Measurements from ENCODE around the gene GGT1. TPM values are rescaled to one million over a fixed set of nuclear protein-coding genes. Genes with fewer than 3 reads are reported as not detected.
A peak's percentile ranks its signal among the peaks of the same experiment; 100 is the strongest.
"Not testable (repeated sequence)": the region's sequence is repeated elsewhere in the genome, so short reads cannot be mapped to it uniquely, and the experiment has no call there.

Gene GGT1
- total and polyA plus RNA-seq, 4 donors, result 31.8 to 162 (median 52.9) TPM

- no peaks in the 10 kb centered on the region for H3K9me3 ChIP-seq (ENCODE audit: control insufficient read depth in 4 of 4, insufficient read depth in 3 of 4, low read length in 3 of 4)
- peak in 2 of 3 donors; percentile 48 to 52 for DNase-seq
- TF ChIP-seq, protein P1, sequence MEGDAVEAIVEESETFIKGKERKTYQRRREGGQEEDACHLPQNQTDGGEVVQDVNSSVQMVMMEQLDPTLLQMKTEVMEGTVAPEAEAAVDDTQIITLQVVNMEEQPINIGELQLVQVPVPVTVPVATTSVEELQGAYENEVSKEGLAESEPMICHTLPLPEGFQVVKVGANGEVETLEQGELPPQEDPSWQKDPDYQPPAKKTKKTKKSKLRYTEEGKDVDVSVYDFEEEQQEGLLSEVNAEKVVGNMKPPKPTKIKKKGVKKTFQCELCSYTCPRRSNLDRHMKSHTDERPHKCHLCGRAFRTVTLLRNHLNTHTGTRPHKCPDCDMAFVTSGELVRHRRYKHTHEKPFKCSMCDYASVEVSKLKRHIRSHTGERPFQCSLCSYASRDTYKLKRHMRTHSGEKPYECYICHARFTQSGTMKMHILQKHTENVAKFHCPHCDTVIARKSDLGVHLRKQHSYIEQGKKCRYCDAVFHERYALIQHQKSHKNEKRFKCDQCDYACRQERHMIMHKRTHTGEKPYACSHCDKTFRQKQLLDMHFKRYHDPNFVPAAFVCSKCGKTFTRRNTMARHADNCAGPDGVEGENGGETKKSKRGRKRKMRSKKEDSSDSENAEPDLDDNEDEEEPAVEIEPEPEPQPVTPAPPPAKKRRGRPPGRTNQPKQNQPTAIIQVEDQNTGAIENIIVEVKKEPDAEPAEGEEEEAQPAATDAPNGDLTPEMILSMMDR (IDR thresholded peaks at IDR 0.05; ENCODE audit: control extremely low read depth, extremely low read depth), result no peak
- H3K4me1 ChIP-seq (ENCODE audit: control insufficient read depth in 5 of 5, insufficient read depth in 5 of 5, low read length in 5 of 5), result peaks cover 0 to 10% (median 0%) of the 10 kb centered on the region in 5 donors
- ATAC-seq (ENCODE audit: insufficient read depth, low FRiP score), result peak; percentile 53
- H3K27ac ChIP-seq (ENCODE audit: low read depth in 1 of 2, low read length in 1 of 2), result peak overlapping the region in 1 of 2 donors; percentile 69
- WGBS, 2 donors, result 61 to 69% methylated on average over 9 to 12 of the region's 12 CpGs
- no peak overlapping the region for H3K9ac ChIP-seq (ENCODE audit: insufficient read depth in 1 of 2, low read length in 2 of 2)
- no peaks in the 10 kb centered on the region for H3K36me3 ChIP-seq (ENCODE audit: control insufficient read depth in 4 of 4, insufficient read depth in 4 of 4, low read length in 4 of 4)
- no peak overlapping the region for H3K4me3 ChIP-seq
- no peaks in the 10 kb centered on the region for H3K27me3 ChIP-seq (ENCODE audit: control insufficient read depth in 3 of 3, insufficient read depth in 3 of 3, low read length in 2 of 3)
Measured at GRCh38 chr22:24601217-24602104, 1.5 kb upstream of the GGT1 start.

DNA sequence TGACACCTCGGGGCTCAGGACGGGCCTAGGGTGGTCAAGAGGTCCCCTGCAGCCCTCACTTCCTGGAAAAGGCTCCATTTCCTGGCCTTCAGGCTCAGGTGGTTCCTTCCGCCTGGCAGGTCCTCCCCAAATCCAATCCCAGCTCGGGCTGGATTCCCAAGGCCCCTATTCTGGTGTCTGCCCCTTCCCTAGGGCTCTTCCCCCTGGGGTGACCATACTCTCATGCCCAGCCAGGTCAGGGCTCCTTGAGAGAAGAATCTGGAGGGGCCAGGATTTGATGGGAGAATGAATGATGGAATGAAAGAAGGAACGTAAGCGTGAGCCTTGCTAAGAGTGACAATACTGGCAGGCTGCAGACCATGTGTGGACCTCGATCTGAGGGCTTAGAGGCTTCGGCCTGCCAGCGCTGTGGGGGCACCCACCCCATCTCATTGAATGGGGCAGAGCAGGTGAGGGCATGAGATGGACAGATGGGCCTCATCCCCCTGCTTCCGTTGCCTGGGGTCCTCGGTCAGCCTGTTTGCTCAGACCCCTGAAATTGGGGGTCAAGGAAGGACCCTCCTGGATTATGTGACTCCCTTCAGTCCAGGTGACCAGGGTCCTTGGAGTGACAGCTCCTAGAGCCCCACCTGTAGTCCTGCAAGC is 766 bp upstream of the GGT1 start:
- not testable (repeated sequence) for H3K9me3 ChIP-seq (ENCODE audit: control insufficient read depth in 4 of 4, insufficient read depth in 3 of 4, low read length in 3 of 4); DNase-seq; H3K4me3 ChIP-seq; H3K27me3 ChIP-seq (ENCODE audit: control insufficient read depth in 3 of 3, insufficient read depth in 3 of 3, low read length in 2 of 3); H3K36me3 ChIP-seq (ENCODE audit: control insufficient read depth in 4 of 4, insufficient read depth in 4 of 4, low read length in 4 of 4); ATAC-seq (ENCODE audit: insufficient read depth, low FRiP score); H3K9ac ChIP-seq (ENCODE audit: insufficient read depth in 1 of 2, low read length in 2 of 2)
- H3K27ac ChIP-seq (ENCODE audit: low read depth in 1 of 2, low read length in 1 of 2), result peak overlapping the region in 1 of 2 donors; percentile 69
- H3K4me1 ChIP-seq (ENCODE audit: control insufficient read depth in 5 of 5, insufficient read depth in 5 of 5, low read length in 5 of 5), result peaks cover 0 to 10% (median 0%) of the 10 kb centered on the region in 5 donors
- 86 to 90% methylated on average over 11 of the region's 11 CpGs for WGBS, 2 donors

GRCh38 chr22:24603770-24604629 is 1.0 kb downstream of the GGT1 start:
- 15 to 26% methylated on average over 18 of the region's 18 CpGs for WGBS, 2 donors
- H3K4me1 ChIP-seq (ENCODE audit: control insufficient read depth in 5 of 5, insufficient read depth in 5 of 5, low read length in 5 of 5), result peaks cover 0 to 10% (median 0%) of the 10 kb centered on the region in 5 donors
- not testable (repeated sequence) for H3K27me3 ChIP-seq (ENCODE audit: control insufficient read depth in 3 of 3, insufficient read depth in 3 of 3, low read length in 2 of 3); H3K27ac ChIP-seq (ENCODE audit: low read depth in 1 of 2, low read length in 1 of 2); H3K9me3 ChIP-seq (ENCODE audit: control insufficient read depth in 4 of 4, insufficient read depth in 3 of 4, low read length in 3 of 4); H3K9ac ChIP-seq (ENCODE audit: insufficient read depth in 1 of 2, low read length in 2 of 2); H3K36me3 ChIP-seq (ENCODE audit: control insufficient read depth in 4 of 4, insufficient read depth in 4 of 4, low read length in 4 of 4); DNase-seq; H3K4me3 ChIP-seq
- peak; percentile 29 for ATAC-seq (ENCODE audit: insufficient read depth, low FRiP score)

- not testable (repeated sequence) for H3K9ac ChIP-seq (ENCODE audit: insufficient read depth in 1 of 2, low read length in 2 of 2); H3K27ac ChIP-seq (ENCODE audit: low read depth in 1 of 2, low read length in 1 of 2); H3K4me1 ChIP-seq (ENCODE audit: control insufficient read depth in 5 of 5, insufficient read depth in 5 of 5, low read length in 5 of 5); H3K27me3 ChIP-seq (ENCODE audit: control insufficient read depth in 3 of 3, insufficient read depth in 3 of 3, low read length in 2 of 3); H3K36me3 ChIP-seq (ENCODE audit: control insufficient read depth in 4 of 4, insufficient read depth in 4 of 4, low read length in 4 of 4); H3K4me3 ChIP-seq; ATAC-seq (ENCODE audit: insufficient read depth, low FRiP score); H3K9me3 ChIP-seq (ENCODE audit: control insufficient read depth in 4 of 4, insufficient read depth in 3 of 4, low read length in 3 of 4); DNase-seq
- WGBS, 2 donors, result 66 to 79% methylated on average over 2 of the region's 2 CpGs
Measured at GRCh38 chr22:24606340-24606739, 3.3 kb downstream of the GGT1 start.

- 54 to 62% methylated on average over 17 to 18 of the region's 18 CpGs for WGBS, 2 donors
- not testable (repeated sequence) for DNase-seq; H3K36me3 ChIP-seq (ENCODE audit: control insufficient read depth in 4 of 4, insufficient read depth in 4 of 4, low read length in 4 of 4); H3K27me3 ChIP-seq (ENCODE audit: control insufficient read depth in 3 of 3, insufficient read depth in 3 of 3, low read length in 2 of 3); H3K9ac ChIP-seq (ENCODE audit: insufficient read depth in 1 of 2, low read length in 2 of 2); H3K4me3 ChIP-seq; ATAC-seq (ENCODE audit: insufficient read depth, low FRiP score); H3K4me1 ChIP-seq (ENCODE audit: control insufficient read depth in 5 of 5, insufficient read depth in 5 of 5, low read length in 5 of 5); H3K27ac ChIP-seq (ENCODE audit: low read depth in 1 of 2, low read length in 1 of 2); H3K9me3 ChIP-seq (ENCODE audit: control insufficient read depth in 4 of 4, insufficient read depth in 3 of 4, low read length in 3 of 4)
Measured at GRCh38 chr22:24607429-24607983, 4.5 kb downstream of the GGT1 start.

DNA sequence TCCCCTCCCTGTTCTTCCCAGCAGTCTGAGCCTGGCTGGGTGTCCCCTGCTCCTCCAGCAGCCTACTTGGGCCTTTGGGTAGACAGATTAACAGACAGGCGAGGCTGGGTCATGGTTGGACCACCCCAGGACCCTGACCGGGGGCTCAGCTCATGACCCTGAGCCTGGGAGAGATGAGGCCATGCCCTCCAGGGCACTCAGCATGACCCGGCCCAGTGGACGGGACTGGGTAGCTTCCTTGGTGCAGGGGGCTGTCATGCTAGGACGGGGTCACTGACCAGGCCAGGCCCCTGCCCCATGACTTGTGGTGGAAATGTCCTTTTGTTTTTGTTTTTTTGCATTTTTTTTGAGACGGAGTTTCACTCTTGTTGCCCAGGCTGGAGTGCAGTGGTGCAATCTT is 5.3 kb downstream of the GGT1 start:
- DNase-seq; H3K27me3 ChIP-seq (ENCODE audit: control insufficient read depth in 3 of 3, insufficient read depth in 3 of 3, low read length in 2 of 3); ATAC-seq (ENCODE audit: insufficient read depth, low FRiP score); H3K4me3 ChIP-seq; H3K9me3 ChIP-seq (ENCODE audit: control insufficient read depth in 4 of 4, insufficient read depth in 3 of 4, low read length in 3 of 4); H3K4me1 ChIP-seq (ENCODE audit: control insufficient read depth in 5 of 5, insufficient read depth in 5 of 5, low read length in 5 of 5); H3K36me3 ChIP-seq (ENCODE audit: control insufficient read depth in 4 of 4, insufficient read depth in 4 of 4, low read length in 4 of 4); H3K27ac ChIP-seq (ENCODE audit: low read depth in 1 of 2, low read length in 1 of 2); H3K9ac ChIP-seq (ENCODE audit: insufficient read depth in 1 of 2, low read length in 2 of 2): not testable (repeated sequence)
- 86 to 91% methylated on average over 6 of the region's 6 CpGs for WGBS, 2 donors
